A673 (cell line): ENCODE data around the gene DFFB. TPM values are rescaled to one million over a fixed set of nuclear protein-coding genes. Genes with fewer than 3 reads are reported as not detected.
"Not testable (repeated sequence)": the region's sequence is repeated elsewhere in the genome, so short reads cannot be mapped to it uniquely, and the experiment has no call there.

Experiments used
- BruUV-seq: library from RNA; stranded (reverse); fragments of 400-500 nt; replicated peaks from 2 replicates; lab custom pipeline; 2021; lab: Mats Ljungman, UMichigan
- CTCF ChIA-PET: fragments of 300-600 bp; sonication (Branson Sonifier 250); formaldehyde crosslinking; loops from one replicate; lab custom pipeline; 2022; ENCODE audit warnings: antibody characterized with exemption; lab: Charles Lee
- POLR2A ChIA-PET: fragments of 300-600 bp; sonication (Branson Sonifier 250); formaldehyde crosslinking; loops from one replicate; lab custom pipeline; 2022; ENCODE audit warnings: antibody characterized with exemption; ENCODE audit not compliant: low non-redundant PET; lab: Charles Lee
- DNase-seq: peaks from one replicate; pipeline ENCODE4 v3.0.0-alpha.2; 2015; ENCODE audit warnings: low spot score
- H3K27ac ChIP-seq: fragments of 200-600 bp; sonication (generic); 2 replicates; pipeline ENCODE4 v1.5.1; 2016; ENCODE audit warnings: mixed run types, low read depth, mild to moderate bottlenecking, mixed read lengths, antibody characterized with exemption, low read length; ENCODE audit not compliant: poor library complexity, severe bottlenecking
- H3K27me3 ChIP-seq: fragments of 200-600 bp; sonication (generic); replicated peaks from 2 replicates; pipeline ENCODE4 v1.6.1; 2017; ENCODE audit warnings: mixed run types, low read depth, mild to moderate bottlenecking, mixed read lengths, antibody characterized with exemption, low read length; ENCODE audit not compliant: insufficient read depth, poor library complexity
- H3K36me3 ChIP-seq: fragments of 200-600 bp; sonication (generic); 2 replicates; pipeline ENCODE4 v1.6.1; 2016; ENCODE audit warnings: mixed run types, mild to moderate bottlenecking, mixed read lengths, antibody characterized with exemption, low read length; ENCODE audit not compliant: insufficient read depth, poor library complexity, severe bottlenecking
- H3K4me1 ChIP-seq: fragments of 200-600 bp; sonication (generic); 2 replicates; pipeline ENCODE4 v1.6.1; 2017; ENCODE audit warnings: mixed run types, mild to moderate bottlenecking, mixed read lengths, antibody characterized with exemption, low read length; ENCODE audit not compliant: insufficient read depth, poor library complexity, severe bottlenecking
- H3K4me3 ChIP-seq: fragments of 200-600 bp; sonication (generic); 2 replicates; pipeline ENCODE4 v1.5.1; 2016; ENCODE audit warnings: low read depth, mixed run types, mild to moderate bottlenecking, mixed read lengths, low read length; ENCODE audit not compliant: poor library complexity, severe bottlenecking
- H3K9me3 ChIP-seq: fragments of 200-600 bp; sonication (generic); 2 replicates; pipeline ENCODE4 v1.6.1; 2016; ENCODE audit warnings: mixed run types, low read depth, mild to moderate bottlenecking, mixed read lengths, antibody characterized with exemption, low read length; ENCODE audit not compliant: poor library complexity, severe bottlenecking
- EZH2 ChIP-seq: fragments of 200-600 bp; sonication (generic); IDR thresholded peaks from 2 replicates; pipeline ENCODE4 v1.6.1; 2017; ENCODE audit warnings: borderline replicate concordance, low read depth, mild to moderate bottlenecking, mixed read lengths, antibody characterized with exemption, low read length; ENCODE audit not compliant: poor library complexity, severe bottlenecking
- intact Hi-C: fragments of 100-400 bp; cut with micrococcal nuclease; formaldehyde crosslinking; loops from one replicate; pipeline ENCODE4 v1.10.0; 2022; ENCODE audit not compliant: unreplicated experiment
- total RNA-seq: library from RNA; stranded (reverse); gene quantifications from 2 replicates; pipeline ENCODE4 v1.2.3, GENCODE V29; 2021
- TF ChIP-seq, protein P1 (sequence below): fragments of 300-800, 200-600 bp; sonication (generic); conservative IDR thresholded peaks from 2 replicates; pipeline ENCODE4 v1.5.1; 2017; ENCODE audit warnings: low read depth, mild to moderate bottlenecking, antibody characterized with exemption, low read length, moderate library complexity, mixed read lengths

The DFFB gene
- total RNA-seq, 1 experiment from 2014 or later: 8.9 TPM

DNA sequence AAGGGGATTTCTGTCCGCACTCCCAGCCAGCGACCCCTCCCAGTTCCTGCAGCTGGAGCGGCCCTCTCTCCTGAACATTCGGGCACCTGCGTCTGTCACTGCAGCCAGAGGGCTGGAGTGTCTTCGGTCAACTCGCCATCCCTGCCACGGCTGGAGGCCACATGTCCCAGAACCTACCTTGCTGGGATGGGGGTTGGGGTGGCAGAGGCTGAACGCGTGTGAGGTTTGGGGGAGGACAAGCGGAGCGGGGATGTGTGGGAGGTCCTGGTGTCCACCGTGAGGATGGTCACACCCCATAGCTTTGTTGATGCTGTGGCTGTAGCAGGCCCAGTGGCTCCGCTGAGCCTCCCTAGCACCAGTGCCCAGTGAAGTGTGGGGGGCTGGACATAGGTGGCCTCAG, 57.6 kb downstream of the DFFB start:
- ChIA-PET POLR2A (no interaction called here), CTCF (interaction anchor here (0.8 kb wide), 1 partner anchor 1352 kb away, joined by 5 read pairs; no protein-coding TSS in a partner anchor)
- DNase-seq: no peak
- BruUV-seq: no TSS peak
- Histone ChIP-seq H3K36me3 (no peaks in the 10 kb centered on the region), H3K4me3 (no peak overlapping the region), H3K27me3 (peaks cover 9% of the 10 kb centered on the region), H3K9me3 (no peaks in the 10 kb centered on the region), H3K27ac (no peak overlapping the region), H3K4me1 (peaks cover 6% of the 10 kb centered on the region)
- TF ChIP-seq EZH2: no peak
- TF ChIP-seq, protein P1, sequence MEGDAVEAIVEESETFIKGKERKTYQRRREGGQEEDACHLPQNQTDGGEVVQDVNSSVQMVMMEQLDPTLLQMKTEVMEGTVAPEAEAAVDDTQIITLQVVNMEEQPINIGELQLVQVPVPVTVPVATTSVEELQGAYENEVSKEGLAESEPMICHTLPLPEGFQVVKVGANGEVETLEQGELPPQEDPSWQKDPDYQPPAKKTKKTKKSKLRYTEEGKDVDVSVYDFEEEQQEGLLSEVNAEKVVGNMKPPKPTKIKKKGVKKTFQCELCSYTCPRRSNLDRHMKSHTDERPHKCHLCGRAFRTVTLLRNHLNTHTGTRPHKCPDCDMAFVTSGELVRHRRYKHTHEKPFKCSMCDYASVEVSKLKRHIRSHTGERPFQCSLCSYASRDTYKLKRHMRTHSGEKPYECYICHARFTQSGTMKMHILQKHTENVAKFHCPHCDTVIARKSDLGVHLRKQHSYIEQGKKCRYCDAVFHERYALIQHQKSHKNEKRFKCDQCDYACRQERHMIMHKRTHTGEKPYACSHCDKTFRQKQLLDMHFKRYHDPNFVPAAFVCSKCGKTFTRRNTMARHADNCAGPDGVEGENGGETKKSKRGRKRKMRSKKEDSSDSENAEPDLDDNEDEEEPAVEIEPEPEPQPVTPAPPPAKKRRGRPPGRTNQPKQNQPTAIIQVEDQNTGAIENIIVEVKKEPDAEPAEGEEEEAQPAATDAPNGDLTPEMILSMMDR: no peak
- intact Hi-C loops: no loop called here

DNA sequence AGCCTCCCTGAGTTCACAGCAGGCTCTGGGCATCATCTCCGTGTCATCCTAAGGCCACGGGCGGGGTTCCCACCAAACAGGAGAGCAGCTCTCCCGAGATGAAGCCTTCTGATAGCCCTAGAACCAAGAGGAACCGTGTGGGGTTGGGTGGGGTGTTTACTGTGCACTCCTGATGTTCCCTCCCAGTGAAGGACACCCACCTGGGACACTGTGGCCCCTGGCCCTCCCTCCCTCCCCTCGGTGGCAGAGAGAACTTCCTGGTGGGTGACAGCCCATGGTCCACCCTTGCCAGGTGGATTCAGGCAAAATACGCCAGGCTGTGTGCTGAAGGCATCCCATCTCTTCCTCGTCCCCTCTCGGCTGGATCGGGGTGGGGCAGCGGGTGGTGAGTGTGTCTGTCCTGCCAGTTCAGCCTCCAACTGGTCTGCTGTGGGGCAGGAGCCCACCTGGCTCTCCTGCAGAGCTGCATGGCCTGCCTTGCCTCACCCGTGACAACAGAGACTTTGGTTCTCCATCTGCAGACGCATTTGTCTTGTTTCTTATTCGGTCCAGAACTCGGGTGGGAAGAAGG, 58.4 kb downstream of the DFFB start:
- H3K27ac ChIP-seq: no peak overlapping the region
- no peak for DNase-seq
- no peaks in the 10 kb centered on the region for H3K36me3 ChIP-seq
- H3K27me3 ChIP-seq: peaks cover 7% of the 10 kb centered on the region
- no TSS peak for BruUV-seq
- no peaks in the 10 kb centered on the region for H3K9me3 ChIP-seq
- ChIA-PET CTCF (interaction anchor here (0.8 kb wide), 1 partner anchor 1352 kb away, joined by 5 read pairs; no protein-coding TSS in a partner anchor), POLR2A (no interaction called here)
- TF ChIP-seq, protein P1: no peak
- TF ChIP-seq EZH2: no peak
- peaks cover 6% of the 10 kb centered on the region for H3K4me1 ChIP-seq
- intact Hi-C loops: no loop called here
- no peak overlapping the region for H3K4me3 ChIP-seq

DNA sequence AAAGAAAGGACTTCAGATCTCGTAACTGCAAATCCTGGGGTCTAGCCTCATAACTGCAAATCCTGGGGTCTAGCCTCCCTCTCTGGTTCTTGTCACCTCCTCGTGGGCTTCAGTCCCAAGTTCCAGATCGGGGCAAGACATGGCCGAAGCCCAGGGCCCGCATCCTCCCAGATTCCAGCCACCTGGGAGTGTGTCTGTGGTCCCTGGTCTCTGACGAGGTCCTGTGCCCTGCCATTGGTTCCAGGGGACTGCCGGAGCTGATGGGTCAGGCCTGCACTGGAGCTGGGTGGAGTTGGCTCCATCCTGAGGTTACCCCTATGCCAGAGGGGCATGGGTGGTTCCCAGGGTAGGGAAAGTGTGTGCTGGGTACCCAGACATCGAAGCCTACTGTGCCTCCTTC, 60.5 kb downstream of the DFFB start:
- Histone ChIP-seq H3K9me3 (no peaks in the 10 kb centered on the region), H3K4me3 (no peak overlapping the region), H3K36me3 (no peaks in the 10 kb centered on the region), H3K4me1 (no peaks in the 10 kb centered on the region), H3K27ac (no peak overlapping the region), H3K27me3 (peaks cover 7% of the 10 kb centered on the region)
- no peak for DNase-seq
- CTCF ChIA-PET: no interaction called here
- POLR2A ChIA-PET: no interaction called here
- no TSS peak for BruUV-seq
- TF ChIP-seq EZH2: no peak
- TF ChIP-seq, protein P1: no peak
- intact Hi-C loops: no loop called here

DNA sequence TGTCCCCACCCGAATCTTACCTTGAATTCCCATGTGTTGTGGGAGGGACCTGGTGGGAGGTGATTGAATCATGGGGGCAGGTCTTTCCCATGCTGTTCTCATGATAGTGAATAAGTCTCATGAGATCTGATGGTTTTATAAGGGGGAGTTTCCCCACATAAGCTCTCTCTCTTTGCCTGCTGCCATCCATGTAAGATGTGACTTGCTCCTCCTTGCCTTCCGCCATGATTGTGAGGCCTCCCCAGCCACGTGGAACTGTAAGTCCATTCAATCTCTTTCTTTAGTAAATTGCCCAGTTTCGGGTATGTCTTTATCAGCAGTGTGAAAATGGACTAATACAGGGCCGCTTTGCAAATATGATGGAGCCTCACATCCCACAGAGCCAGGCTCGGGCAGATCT, 61.1 kb downstream of the DFFB start:
- DNase-seq, H3K27ac ChIP-seq, intact Hi-C loops, H3K27me3 ChIP-seq, H3K4me1 ChIP-seq, H3K36me3 ChIP-seq, BruUV-seq, H3K9me3 ChIP-seq, H3K4me3 ChIP-seq, CTCF ChIA-PET, POLR2A ChIA-PET: not testable (repeated sequence)
